DOHH2 (cell line): ENCODE data around the gene P2RX6.

Experiments used
- H3F3A ChIP-seq: fragments of 200-600 bp; sonication (generic), shearing (Covaris generic); 2 replicates; pipeline ENCODE4 v1.6.0; 2016; ENCODE audit warnings: antibody characterized with exemption, mild to moderate bottlenecking; ENCODE audit not compliant: control insufficient read depth, insufficient read depth
- H3K27ac ChIP-seq: fragments of 200-600 bp; sonication (generic); 2 replicates; pipeline ENCODE4 v1.5.1; 2014; ENCODE audit warnings: low read depth, mild to moderate bottlenecking, low read length, moderate library complexity
- H3K27me3 ChIP-seq: fragments of 200-600 bp; sonication (generic); 2 replicates; pipeline ENCODE4 v1.6.1; 2014; ENCODE audit warnings: mild to moderate bottlenecking, low read length, mixed read lengths; ENCODE audit not compliant: control insufficient read depth
- H3K36me3 ChIP-seq: fragments of 200-600 bp; sonication (generic); 2 replicates; pipeline ENCODE4 v1.6.1; 2014; ENCODE audit warnings: mild to moderate bottlenecking, low read length, moderate library complexity, mixed read lengths; ENCODE audit not compliant: control insufficient read depth
- H3K4me1 ChIP-seq: fragments of 200-600 bp; sonication (generic); 2 replicates; pipeline ENCODE4 v1.6.1; 2014; ENCODE audit warnings: mild to moderate bottlenecking, low read length, mixed read lengths; ENCODE audit not compliant: control insufficient read depth
- H3K4me2 ChIP-seq: fragments of 200-600 bp; sonication (generic); 2 replicates; pipeline ENCODE4 v1.6.0; 2014; ENCODE audit warnings: mild to moderate bottlenecking, low read length, moderate library complexity
- H3K4me3 ChIP-seq: fragments of 200-600 bp; sonication (generic); 2 replicates; pipeline ENCODE4 v1.5.1; 2014; ENCODE audit warnings: mild to moderate bottlenecking, low read length, mixed read lengths
- H3K79me2 ChIP-seq: fragments of 200-600 bp; sonication (generic); 2 replicates; pipeline ENCODE4 v1.6.1; 2014; ENCODE audit warnings: mild to moderate bottlenecking, low read length, mixed read lengths; ENCODE audit not compliant: control insufficient read depth
- H3K9me2 ChIP-seq: fragments of 200-600 bp; sonication (generic); replicated peaks from 2 replicates; pipeline ENCODE4 v1.6.1; 2014; ENCODE audit warnings: mild to moderate bottlenecking, low read length, mixed read lengths; ENCODE audit not compliant: control insufficient read depth
- H3K9me3 ChIP-seq: fragments of 200-600 bp; sonication (generic); 2 replicates; pipeline ENCODE4 v1.6.1; 2014; ENCODE audit warnings: antibody characterized with exemption, low read length, mixed read lengths; ENCODE audit not compliant: control insufficient read depth, insufficient read depth
- H4K20me1 ChIP-seq: fragments of 200-600 bp; sonication (generic); 2 replicates; pipeline ENCODE4 v1.6.0; 2014; ENCODE audit warnings: low read depth, mild to moderate bottlenecking, antibody characterized with exemption, low read length, moderate library complexity; ENCODE audit not compliant: control insufficient read depth, insufficient read depth
- CTCF ChIP-seq: fragments of 200-600 bp; sonication (generic); IDR thresholded peaks from one replicate; pipeline ENCODE4 v1.5.1; 2014; ENCODE audit warnings: antibody characterized with exemption, mild to moderate bottlenecking, low read depth, low read length; ENCODE audit not compliant: poor library complexity, severe bottlenecking
- EZH2phosphoT487 ChIP-seq: fragments of 200-600 bp; sonication (generic); IDR thresholded peaks from 2 replicates; pipeline ENCODE4 v1.6.1; 2017; ENCODE audit warnings: borderline replicate concordance, mild to moderate bottlenecking, antibody characterized with exemption, low read length, moderate library complexity, mixed read lengths

The P2RX6 gene

GRCh38 chr22:20997536-20998257 lies 17.3 kb upstream of the P2RX6 start:
- Histone ChIP-seq H4K20me1 (no peaks in the 10 kb centered on the region), H3K4me1 (peaks cover 14% of the 10 kb centered on the region), H3K27ac (no peak overlapping the region), H3K9me2 (no peaks in the 10 kb centered on the region), H3K36me3 (peaks cover 58% of the 10 kb centered on the region), H3K9me3 (no peaks in the 10 kb centered on the region), H3K27me3 (no peaks in the 10 kb centered on the region), H3K4me3 (no peak overlapping the region), H3K79me2 (peaks cover 23% of the 10 kb centered on the region), H3F3A (peaks cover 7% of the 10 kb centered on the region), H3K4me2 (no peak overlapping the region)
- TF ChIP-seq EZH2phosphoT487 (no peak), CTCF (no peak)

- Histone ChIP-seq H3F3A (peaks cover 7% of the 10 kb centered on the region), H3K27me3 (no peaks in the 10 kb centered on the region), H3K79me2 (peaks cover 32% of the 10 kb centered on the region), H3K4me2 (no peak overlapping the region), H3K9me2 (no peaks in the 10 kb centered on the region), H4K20me1 (no peaks in the 10 kb centered on the region), H3K4me1 (peaks cover 24% of the 10 kb centered on the region), H3K4me3 (no peak overlapping the region), H3K9me3 (no peaks in the 10 kb centered on the region), H3K27ac (no peak overlapping the region), H3K36me3 (peaks cover 56% of the 10 kb centered on the region)
- TF ChIP-seq EZH2phosphoT487 = no peak
- no peak for TF ChIP-seq CTCF
Measured at GRCh38 chr22:20998411-20999336, 16.3 kb upstream of the P2RX6 start.

GRCh38 chr22:20999350-21000206 lies 15.4 kb upstream of the P2RX6 start:
- Histone ChIP-seq H3K9me3 (no peaks in the 10 kb centered on the region), H3K79me2 (peaks cover 35% of the 10 kb centered on the region), H4K20me1 (no peaks in the 10 kb centered on the region), H3K9me2 (no peaks in the 10 kb centered on the region), H3K27ac (no peak overlapping the region), H3K27me3 (no peaks in the 10 kb centered on the region), H3K4me2 (peak overlapping the region; percentile 91), H3K4me1 (peaks cover 28% of the 10 kb centered on the region), H3K4me3 (peak overlapping the region; percentile 92), H3F3A (peaks cover 9% of the 10 kb centered on the region), H3K36me3 (peaks cover 56% of the 10 kb centered on the region)
- TF ChIP-seq EZH2phosphoT487 (no peak), CTCF (no peak)
